Erythroblast (primary cell): ENCODE measurements around the gene TMEM273.

ENCODE experiments used
- DNase-seq, 2 experiments: peaks; one replicate each; lab custom pipeline; 2025; lab: John Stamatoyannopoulos, UW
- GATA1 ChIP-seq: IDR thresholded peaks from 2 replicates; pipeline ENCODE4 v1.6.1; 2011; ENCODE audit warnings: low read depth, mild to moderate bottlenecking, control low read depth, low read length, moderate library complexity
- POLR2A ChIP-seq: IDR thresholded peaks from 2 replicates; pipeline ENCODE4 v1.6.1; 2011; ENCODE audit warnings: mild to moderate bottlenecking, low read length

The TMEM273 gene

GRCh38 chr10:49140304-49141177, 47.6 kb downstream of the TMEM273 start:
- no peak for DNase-seq
- no peak for TF ChIP-seq GATA1
- no peak for TF ChIP-seq POLR2A

GRCh38 chr10:49139846-49140195, 48.4 kb downstream of the TMEM273 start:
- TF ChIP-seq POLR2A, result no peak
- TF ChIP-seq GATA1, result no peak
- no peak for DNase-seq

- no peak for DNase-seq
- TF ChIP-seq POLR2A (no peak), GATA1 (no peak)
Observed at GRCh38 chr10:49139028-49139845, 49.0 kb downstream of the TMEM273 start.

GRCh38 chr10:49138361-49138891, 49.8 kb downstream of the TMEM273 start:
- DNase-seq, result no peak
- no peak for TF ChIP-seq POLR2A
- TF ChIP-seq GATA1, result no peak

GRCh38 chr10:49136525-49136924, 51.7 kb downstream of the TMEM273 start:
- DNase-seq, result no peak
- TF ChIP-seq GATA1 (no peak), POLR2A (no peak)

GRCh38 chr10:49135575-49136313, 52.4 kb downstream of the TMEM273 start:
- DNase-seq, result no peak

GRCh38 chr10:49134327-49134726, 53.9 kb downstream of the TMEM273 start:
- DNase-seq, result no peak
- TF ChIP-seq POLR2A, result no peak
- no peak for TF ChIP-seq GATA1

More at GRCh38 chr10:49135575-49136313, 52.4 kb downstream of the TMEM273 start:
- TF ChIP-seq GATA1 (no peak), POLR2A (no peak)

GRCh38 chr10:49133706-49134248, 54.4 kb downstream of the TMEM273 start, which contains the start of gene FAM170B:
TSS of gene FAM170B (minus strand) at chr10:49134021. CDS start at chr10:49133918, 103 bp downstream.
- TF ChIP-seq GATA1, result no peak
- no peak for TF ChIP-seq POLR2A
- no peak for DNase-seq

GRCh38 chr10:49132362-49132737, 55.8 kb downstream of the TMEM273 start:
- DNase-seq, result no peak
- TF ChIP-seq POLR2A, result no peak

GRCh38 chr10:49131507-49132361, 56.5 kb downstream of the TMEM273 start:
- TF ChIP-seq POLR2A (no peak), GATA1 (no peak)
- no peak for DNase-seq

- DNase-seq, result no peak
- TF ChIP-seq POLR2A (no peak), GATA1 (no peak)
Observed at GRCh38 chr10:49129376-49129775, 58.8 kb downstream of the TMEM273 start.

GRCh38 chr10:49128854-49129253, 59.3 kb downstream of the TMEM273 start:
- TF ChIP-seq GATA1, result no peak
- DNase-seq, result no peak
